Measurements from ENCODE around the gene COPS7B. TPM values are rescaled to one million over a fixed set of nuclear protein-coding genes. Genes with fewer than 3 reads are reported as not detected.
A peak's percentile ranks its signal among the peaks of the same experiment; 100 is the strongest.

COPS7B gene
- total and polyA plus RNA-seq, 3 experiments from 2014 or later = 34.1 to 51.8 (median 48.0) TPM

GRCh38 chr2:231752061-231752460 is 34.2 kb upstream of the COPS7B start:
- CTCF ChIA-PET = interaction anchor here (0.7 kb wide), 1 partner anchor 10 kb away, joined by 3 read pairs; no protein-coding TSS in a partner anchor
- H3K27ac Mint-ChIP-seq = no peak overlapping the region

GRCh38 chr2:231761735-231762134 is 24.5 kb upstream of the COPS7B start:
- POLR2A ChIA-PET = no interaction called here
- no peak overlapping the region for H3K4me3 Mint-ChIP-seq
- Histone ChIP-seq H3K36me3 (ENCODE audit: insufficient read depth, low read length) (no peaks in the 10 kb centered on the region), H3K27ac (ENCODE audit: low read depth, low read length) (no peak overlapping the region), H3K4me3 (ENCODE audit: low read length) (no peak overlapping the region), H3K4me1 (ENCODE audit: insufficient read depth, low read length) (peaks cover 7% of the 10 kb centered on the region), H3K9me3 (ENCODE audit: low read length) (no peaks in the 10 kb centered on the region), H3K27me3 (ENCODE audit: insufficient read depth, low read length, poor library complexity, severe bottlenecking) (no peaks in the 10 kb centered on the region)
- CTCF ChIA-PET = interaction anchor here (0.9 to 1.6 kb wide), 4 partner anchors 8 to 47 kb away, joined by 3 to 4 read pairs (median 3); no protein-coding TSS in a partner anchor
- H3K9me3 Mint-ChIP-seq = no peaks in the 10 kb centered on the region
- H3K36me3 Mint-ChIP-seq = peaks cover 0 to 7% (median 2%) of the 10 kb centered on the region in 3 donors
- H3K27ac Mint-ChIP-seq = peak overlapping the region in 1 of 8 donors; percentile 54
- H3K27me3 Mint-ChIP-seq = peaks cover 0 to 2% of the 10 kb centered on the region in 2 donors
- no peak for DNase-seq
- H3K4me1 Mint-ChIP-seq = peaks cover 14 to 24% (median 19%) of the 10 kb centered on the region in 3 donors

More at GRCh38 chr2:231752061-231752460, 34.2 kb upstream of the COPS7B start:
- DNase-seq = no peak
- Histone ChIP-seq H3K9me3 (ENCODE audit: low read length) (no peaks in the 10 kb centered on the region), H3K27me3 (ENCODE audit: insufficient read depth, low read length, poor library complexity, severe bottlenecking) (no peaks in the 10 kb centered on the region), H3K4me3 (ENCODE audit: low read length) (no peak overlapping the region), H3K27ac (ENCODE audit: low read depth, low read length) (no peak overlapping the region), H3K4me1 (ENCODE audit: insufficient read depth, low read length) (no peaks in the 10 kb centered on the region), H3K36me3 (ENCODE audit: insufficient read depth, low read length) (no peaks in the 10 kb centered on the region)
- H3K27me3 Mint-ChIP-seq = no peaks in the 10 kb centered on the region
- H3K4me3 Mint-ChIP-seq = no peak overlapping the region
- no peaks in the 10 kb centered on the region for H3K4me1 Mint-ChIP-seq
- no peaks in the 10 kb centered on the region for H3K9me3 Mint-ChIP-seq
- POLR2A ChIA-PET = no interaction called here
- H3K36me3 Mint-ChIP-seq = peaks cover 0 to 1% (median 0%) of the 10 kb centered on the region in 3 donors

- Histone ChIP-seq H3K4me1 (ENCODE audit: insufficient read depth, low read length) (peaks cover 7% of the 10 kb centered on the region), H3K27me3 (ENCODE audit: insufficient read depth, low read length, poor library complexity, severe bottlenecking) (no peaks in the 10 kb centered on the region), H3K9me3 (ENCODE audit: low read length) (no peaks in the 10 kb centered on the region), H3K4me3 (ENCODE audit: low read length) (no peak overlapping the region), H3K36me3 (ENCODE audit: insufficient read depth, low read length) (no peaks in the 10 kb centered on the region), H3K27ac (ENCODE audit: low read depth, low read length) (no peak overlapping the region)
- H3K9me3 Mint-ChIP-seq = no peaks in the 10 kb centered on the region
- H3K4me1 Mint-ChIP-seq = peaks cover 14 to 24% (median 19%) of the 10 kb centered on the region in 3 donors
- ChIA-PET CTCF (no interaction called here), POLR2A (no interaction called here)
- H3K36me3 Mint-ChIP-seq = peaks cover 0 to 8% (median 2%) of the 10 kb centered on the region in 3 donors
- DNase-seq = no peak
- no peak overlapping the region for H3K4me3 Mint-ChIP-seq
- peaks cover 0 to 2% of the 10 kb centered on the region in 2 donors for H3K27me3 Mint-ChIP-seq
- no peak overlapping the region for H3K27ac Mint-ChIP-seq
Observed at GRCh38 chr2:231764124-231764523, 22.1 kb upstream of the COPS7B start.

- Mint-ChIP-seq H3K27ac (peak overlapping the region in 1 of 8 donors; percentile 33), H3K4me3 (no peak overlapping the region), H3K36me3 (peaks cover 0 to 8% (median 0%) of the 10 kb centered on the region in 3 donors), H3K9me3 (no peaks in the 10 kb centered on the region), H3K27me3 (peaks cover 0 to 2% of the 10 kb centered on the region in 2 donors), H3K4me1 (peaks cover 14 to 24% (median 23%) of the 10 kb centered on the region in 3 donors)
- ChIA-PET POLR2A (no interaction called here), CTCF (no interaction called here)
- no peaks in the 10 kb centered on the region for H3K36me3 ChIP-seq (ENCODE audit: insufficient read depth, low read length)
- DNase-seq = no peak
- peaks cover 7% of the 10 kb centered on the region for H3K4me1 ChIP-seq (ENCODE audit: insufficient read depth, low read length)
- no peaks in the 10 kb centered on the region for H3K9me3 ChIP-seq (ENCODE audit: low read length)
- H3K27me3 ChIP-seq (ENCODE audit: insufficient read depth, low read length, poor library complexity, severe bottlenecking) = no peaks in the 10 kb centered on the region
- no peak overlapping the region for H3K27ac ChIP-seq (ENCODE audit: low read depth, low read length)
- no peak overlapping the region for H3K4me3 ChIP-seq (ENCODE audit: low read length)
Observed at GRCh38 chr2:231764760-231765159, 21.5 kb upstream of the COPS7B start.

GRCh38 chr2:231765496-231765929 is 20.7 kb upstream of the COPS7B start:
- DNase-seq = no peak
- Histone ChIP-seq H3K36me3 (ENCODE audit: insufficient read depth, low read length) (no peaks in the 10 kb centered on the region), H3K4me3 (ENCODE audit: low read length) (no peak overlapping the region), H3K27me3 (ENCODE audit: insufficient read depth, low read length, poor library complexity, severe bottlenecking) (no peaks in the 10 kb centered on the region), H3K27ac (ENCODE audit: low read depth, low read length) (no peak overlapping the region), H3K9me3 (ENCODE audit: low read length) (no peaks in the 10 kb centered on the region), H3K4me1 (ENCODE audit: insufficient read depth, low read length) (peaks cover 7% of the 10 kb centered on the region)
- no peaks in the 10 kb centered on the region for H3K9me3 Mint-ChIP-seq
- peaks cover 0 to 6% (median 0%) of the 10 kb centered on the region in 3 donors for H3K36me3 Mint-ChIP-seq
- H3K27me3 Mint-ChIP-seq = peaks cover 0 to 2% of the 10 kb centered on the region in 2 donors
- H3K27ac Mint-ChIP-seq = peak overlapping the region in 5 of 8 donors; percentile 4 to 75 (median 12)
- H3K4me1 Mint-ChIP-seq = peaks cover 17 to 28% (median 27%) of the 10 kb centered on the region in 3 donors
- H3K4me3 Mint-ChIP-seq = no peak overlapping the region
- ChIA-PET CTCF (no interaction called here), POLR2A (no interaction called here)

GRCh38 chr2:231769170-231770136 is 16.8 kb upstream of the COPS7B start:
- Mint-ChIP-seq H3K27ac (no peak overlapping the region), H3K27me3 (peaks cover 0 to 2% of the 10 kb centered on the region in 2 donors), H3K9me3 (no peaks in the 10 kb centered on the region), H3K36me3 (peaks cover 0 to 5% (median 0%) of the 10 kb centered on the region in 3 donors), H3K4me3 (peak overlapping the region in 1 of 7 donors; percentile 16), H3K4me1 (peaks cover 17 to 26% (median 25%) of the 10 kb centered on the region in 3 donors)
- Histone ChIP-seq H3K4me1 (ENCODE audit: insufficient read depth, low read length) (peaks cover 7% of the 10 kb centered on the region), H3K4me3 (ENCODE audit: low read length) (no peak overlapping the region), H3K27me3 (ENCODE audit: insufficient read depth, low read length, poor library complexity, severe bottlenecking) (no peaks in the 10 kb centered on the region), H3K9me3 (ENCODE audit: low read length) (no peaks in the 10 kb centered on the region), H3K36me3 (ENCODE audit: insufficient read depth, low read length) (no peaks in the 10 kb centered on the region), H3K27ac (ENCODE audit: low read depth, low read length) (no peak overlapping the region)
- ChIA-PET CTCF (no interaction called here), POLR2A (no interaction called here)
- no peak for DNase-seq

- ChIA-PET POLR2A (interaction anchor here (0.8 kb wide), 1 partner anchor 770 kb away, joined by 3 read pairs; the partner anchor contains the start of genes EIF4E2 and TIGD1), CTCF (no interaction called here)
- H3K4me1 ChIP-seq (ENCODE audit: insufficient read depth, low read length) = peaks cover 31% of the 10 kb centered on the region
- Mint-ChIP-seq H3K27me3 (no peaks in the 10 kb centered on the region), H3K4me1 (peaks cover 48 to 67% (median 60%) of the 10 kb centered on the region in 3 donors), H3K9me3 (no peaks in the 10 kb centered on the region), H3K36me3 (peaks cover 0 to 13% (median 1%) of the 10 kb centered on the region in 3 donors), H3K4me3 (peak overlapping the region; percentile 92 to 100 (median 99)), H3K27ac (peak overlapping the region in 7 of 8 donors; percentile 57 to 99 (median 94))
- peak in 1 of 5 donors; percentile 2 for DNase-seq
- no peaks in the 10 kb centered on the region for H3K27me3 ChIP-seq (ENCODE audit: insufficient read depth, low read length, poor library complexity, severe bottlenecking)
- no peaks in the 10 kb centered on the region for H3K36me3 ChIP-seq (ENCODE audit: insufficient read depth, low read length)
- peak overlapping the region; percentile 89 for H3K4me3 ChIP-seq (ENCODE audit: low read length)
- H3K9me3 ChIP-seq (ENCODE audit: low read length) = no peaks in the 10 kb centered on the region
- H3K27ac ChIP-seq (ENCODE audit: low read depth, low read length) = peak overlapping the region; percentile 74
Observed at GRCh38 chr2:231780123-231780908, 5.9 kb upstream of the COPS7B start.

Measured in CD8-positive, alpha-beta memory T cell (primary cell).